ENCODE data around the gene WDR46.

WDR46 gene

DNA sequence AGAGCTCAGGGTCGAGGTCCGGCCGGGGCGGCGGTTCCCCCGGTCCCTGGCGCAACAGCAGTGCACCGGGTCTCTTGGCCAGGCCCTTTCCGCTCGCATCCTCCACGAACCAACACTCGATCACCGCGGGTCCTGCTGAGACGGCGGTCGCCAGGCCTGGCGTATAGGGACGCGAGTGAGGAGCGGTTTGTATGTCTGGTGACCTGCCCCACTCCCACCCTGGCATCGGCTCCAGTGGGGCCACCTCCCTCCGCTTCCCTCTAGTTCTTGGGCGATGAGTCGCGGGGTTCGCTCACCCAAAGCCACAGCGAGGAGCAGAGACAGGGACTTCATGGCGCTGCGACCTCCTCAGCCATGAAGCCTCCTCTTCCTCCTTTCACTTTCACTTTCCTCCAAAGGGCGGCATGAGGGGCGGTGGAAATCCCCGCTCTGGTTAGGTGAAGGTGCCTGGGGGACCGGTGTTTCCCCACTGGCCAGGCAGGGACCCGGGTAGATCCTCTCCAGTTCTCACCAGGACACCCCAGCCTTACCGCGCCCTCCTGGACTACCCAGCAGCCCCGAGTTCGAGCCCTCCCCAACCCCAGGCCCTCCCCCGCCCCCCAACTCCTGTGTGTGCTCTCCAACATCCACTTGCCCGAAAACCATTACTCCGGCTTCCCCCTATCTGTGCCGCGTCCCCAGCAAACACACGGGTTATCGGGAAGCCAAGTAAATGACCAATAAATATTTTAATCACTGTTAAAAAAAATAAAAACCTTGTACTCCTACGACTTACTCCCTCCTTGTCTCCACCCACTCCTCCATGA lies 24.9 kb upstream of the WDR46 start, which contains the start of gene TAPBP:
TSS of gene TAPBP (minus strand) at position 370 of the 806 bp plus-strand sequence. CDS start at position 333, 37 bp downstream.
- DNase-seq (ENCODE audit: low read depth, low spot score): peak; percentile 72

- no peak for DNase-seq (ENCODE audit: low read depth, low spot score)
These were observed 24.2 kb upstream of the WDR46 start for GRCh38 chr6:33313105-33313708.

- DNase-seq (ENCODE audit: low read depth, low spot score): peak; percentile 71
These were observed 23.5 kb upstream of the WDR46 start for GRCh38 chr6:33312361-33313104.

- no peak for DNase-seq (ENCODE audit: low read depth, low spot score)
These were observed 17.3 kb upstream of the WDR46 start for GRCh38 chr6:33306356-33306755.

- DNase-seq (ENCODE audit: low read depth, low spot score): no peak
These were observed 16.0 kb upstream of the WDR46 start for GRCh38 chr6:33305052-33305451.

GRCh38 chr6:33304216-33304615 lies 15.2 kb upstream of the WDR46 start:
- DNase-seq (ENCODE audit: low read depth, low spot score): no peak

GRCh38 chr6:33301877-33302276 lies 12.8 kb upstream of the WDR46 start:
- DNase-seq (ENCODE audit: low read depth, low spot score): no peak

GRCh38 chr6:33299237-33299944 lies 10.4 kb upstream of the WDR46 start:
- DNase-seq (ENCODE audit: low read depth, low spot score): peak; percentile 77

DNA sequence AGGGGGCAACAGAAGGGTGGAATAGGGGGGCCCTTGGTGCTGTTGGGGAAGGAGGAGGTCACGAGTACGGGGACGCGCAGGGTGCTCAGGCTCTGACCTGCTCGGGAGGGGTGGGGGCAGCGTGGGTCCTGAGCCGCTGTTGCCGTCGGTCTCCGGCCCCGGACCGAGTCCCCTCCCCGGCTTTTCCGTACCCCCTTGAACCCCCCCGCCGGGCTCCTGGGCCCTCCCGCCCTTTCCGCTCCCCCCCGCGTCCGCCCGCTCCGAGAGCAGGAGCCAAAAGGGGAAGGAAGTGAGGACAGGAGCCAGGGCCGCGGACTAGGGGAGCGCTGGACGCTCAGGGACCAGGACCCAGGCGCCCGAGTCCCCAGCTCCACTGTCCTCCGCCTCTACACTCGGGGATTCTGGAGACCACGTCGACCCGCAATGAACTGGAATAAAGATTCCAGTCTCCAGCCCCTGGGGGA lies 9.8 kb upstream of the WDR46 start, which contains the start of gene RGL2:
TSS of gene RGL2 (minus strand) at position 170 of the 464 bp plus-strand sequence. CDS start 332 bp downstream, outside the sequence.
- no peak for DNase-seq (ENCODE audit: low read depth, low spot score)

DNA sequence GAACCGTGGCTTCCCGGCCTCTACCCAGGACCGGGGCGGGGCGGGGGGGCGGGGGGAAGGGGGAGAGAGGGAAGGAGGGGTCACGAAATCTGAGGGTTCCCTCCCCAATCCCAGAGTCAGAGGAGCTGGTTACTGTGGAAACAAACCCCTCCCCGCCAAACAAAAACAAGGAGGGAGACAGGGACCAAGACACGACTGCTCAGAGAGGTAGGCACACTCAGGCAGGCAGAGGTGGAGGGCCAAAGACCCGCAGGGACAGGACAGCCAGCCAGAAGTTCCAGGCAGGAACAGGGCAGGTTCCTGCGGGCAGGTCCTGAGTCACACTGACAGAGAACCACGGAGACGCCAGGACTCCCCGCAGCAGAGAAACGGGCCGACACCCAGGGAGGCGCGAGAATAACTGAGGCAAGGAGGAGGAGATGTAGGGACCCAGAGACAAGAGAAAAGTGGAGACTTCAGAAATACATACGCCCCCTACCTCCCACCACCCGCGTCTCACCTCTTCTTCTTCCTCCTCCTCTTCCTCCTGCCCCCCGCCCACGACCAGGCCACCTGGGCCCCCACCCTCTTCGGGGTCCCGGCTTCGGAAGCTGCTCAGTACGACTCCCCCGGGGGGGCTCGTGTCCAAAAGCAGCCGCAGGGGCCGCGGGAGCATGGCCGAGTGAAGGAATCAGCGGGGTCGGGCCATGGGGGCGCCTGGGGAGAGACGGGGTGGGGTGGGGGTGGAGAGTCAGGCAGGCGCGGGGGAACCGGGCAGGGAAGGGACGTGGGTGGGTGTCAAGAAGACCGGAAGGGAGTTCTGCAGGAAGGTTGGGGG lies 9.1 kb upstream of the WDR46 start:
- DNase-seq (ENCODE audit: low read depth, low spot score): no peak

- DNase-seq (ENCODE audit: low read depth, low spot score): no peak
These were observed 8.4 kb upstream of the WDR46 start for GRCh38 chr6:33297406-33297955.

DNA sequence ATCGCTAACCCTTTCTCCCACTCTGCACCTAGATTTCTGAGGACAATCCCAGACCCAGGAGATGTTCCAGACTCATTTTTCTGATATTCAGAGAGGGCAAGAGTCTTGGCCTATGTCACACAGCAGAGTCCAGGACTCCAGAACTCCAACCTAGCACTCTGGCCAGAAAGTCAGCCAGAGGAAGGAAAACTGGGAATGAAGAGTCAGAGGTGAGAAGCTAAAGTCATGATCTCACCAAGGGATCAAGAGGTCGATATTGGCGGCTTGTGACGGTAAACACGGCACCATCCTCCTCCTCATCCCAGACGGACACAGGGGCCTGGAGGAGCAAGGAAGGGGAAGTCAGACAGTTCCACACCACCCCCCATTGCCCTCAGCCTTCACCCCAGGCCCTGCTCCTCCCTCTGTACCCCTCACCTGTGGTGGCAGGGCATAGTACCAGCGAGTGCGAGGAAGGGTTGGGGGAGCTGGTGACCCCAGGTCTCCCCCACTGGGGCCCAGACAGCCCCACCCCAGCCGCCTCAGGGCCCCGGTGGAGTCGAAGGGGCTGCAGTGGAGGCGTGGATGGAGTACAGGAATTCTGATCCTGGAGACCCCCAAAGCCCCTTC lies 7.9 kb upstream of the WDR46 start:
- DNase-seq (ENCODE audit: low read depth, low spot score): no peak

DNA sequence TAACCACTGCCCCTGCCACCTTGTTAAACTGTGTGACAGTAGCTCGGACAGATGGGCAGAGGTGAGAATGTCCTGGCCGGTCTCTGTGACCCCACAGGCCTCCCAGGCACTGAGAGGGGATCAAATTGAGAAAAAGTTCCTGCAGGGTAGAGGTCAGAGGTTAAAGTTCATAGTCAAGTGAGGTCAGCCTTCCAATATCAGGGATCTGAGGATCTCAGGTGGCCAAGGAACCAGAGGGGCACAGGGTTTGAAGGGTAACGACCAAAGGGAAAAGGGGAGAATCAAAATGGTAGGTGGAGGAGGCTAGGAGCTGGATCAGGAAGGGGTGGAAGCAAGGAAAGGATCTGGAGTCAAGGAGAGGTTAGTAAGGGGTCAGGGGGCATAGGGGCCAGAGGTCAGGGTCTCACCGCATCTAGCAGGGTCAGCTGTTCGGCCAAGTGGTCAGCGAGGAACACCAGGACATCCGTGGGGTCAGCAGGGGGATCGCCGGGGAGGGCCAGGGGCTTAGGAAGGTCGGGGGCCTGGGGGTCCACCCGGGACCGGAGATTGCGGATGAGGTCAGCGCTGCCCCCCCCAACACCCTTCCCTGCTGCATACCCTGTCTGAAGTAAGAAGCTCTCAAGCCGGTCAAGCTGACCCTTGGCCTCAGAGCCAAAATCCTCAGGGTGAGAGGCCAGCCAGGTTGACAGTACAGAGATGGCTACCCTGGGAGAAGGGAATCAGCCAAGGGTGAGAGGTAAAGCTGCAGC lies 6.8 kb upstream of the WDR46 start:
- DNase-seq (ENCODE audit: low read depth, low spot score): no peak

DNA sequence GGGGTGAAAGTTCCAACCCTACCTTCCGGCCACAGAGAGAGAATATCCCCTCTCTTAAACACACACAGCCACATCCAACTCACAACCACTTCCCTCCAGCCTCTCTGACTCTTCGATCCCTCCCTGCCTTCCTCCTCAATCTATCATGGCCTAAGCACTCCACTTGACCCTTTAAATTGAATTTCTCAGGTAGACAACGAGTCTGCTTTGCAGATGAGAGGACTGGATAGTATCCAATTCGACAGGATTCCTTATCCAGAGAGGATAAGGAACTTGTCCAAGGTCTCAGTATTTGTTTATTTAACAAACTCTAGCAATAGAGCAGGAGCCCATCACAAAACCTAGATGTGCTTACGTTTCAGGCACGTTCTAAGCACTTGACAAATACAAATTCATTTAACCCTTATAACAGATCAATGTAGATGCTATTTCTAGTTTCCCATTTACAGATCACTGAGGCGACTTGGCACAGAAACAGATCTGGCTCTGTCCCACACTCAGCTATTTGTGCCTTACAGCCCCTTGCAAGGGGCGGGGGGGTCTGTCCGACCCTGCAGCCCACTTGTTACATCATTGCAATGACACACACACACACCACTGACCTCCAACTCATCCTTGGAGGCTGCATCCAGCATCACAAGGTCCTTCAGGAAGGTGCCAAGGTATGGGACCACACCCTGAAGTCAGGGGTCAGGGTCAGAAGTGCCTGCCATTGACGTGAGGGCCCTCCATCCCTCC lies 5.2 kb upstream of the WDR46 start:
- DNase-seq (ENCODE audit: low read depth, low spot score): no peak

DNA sequence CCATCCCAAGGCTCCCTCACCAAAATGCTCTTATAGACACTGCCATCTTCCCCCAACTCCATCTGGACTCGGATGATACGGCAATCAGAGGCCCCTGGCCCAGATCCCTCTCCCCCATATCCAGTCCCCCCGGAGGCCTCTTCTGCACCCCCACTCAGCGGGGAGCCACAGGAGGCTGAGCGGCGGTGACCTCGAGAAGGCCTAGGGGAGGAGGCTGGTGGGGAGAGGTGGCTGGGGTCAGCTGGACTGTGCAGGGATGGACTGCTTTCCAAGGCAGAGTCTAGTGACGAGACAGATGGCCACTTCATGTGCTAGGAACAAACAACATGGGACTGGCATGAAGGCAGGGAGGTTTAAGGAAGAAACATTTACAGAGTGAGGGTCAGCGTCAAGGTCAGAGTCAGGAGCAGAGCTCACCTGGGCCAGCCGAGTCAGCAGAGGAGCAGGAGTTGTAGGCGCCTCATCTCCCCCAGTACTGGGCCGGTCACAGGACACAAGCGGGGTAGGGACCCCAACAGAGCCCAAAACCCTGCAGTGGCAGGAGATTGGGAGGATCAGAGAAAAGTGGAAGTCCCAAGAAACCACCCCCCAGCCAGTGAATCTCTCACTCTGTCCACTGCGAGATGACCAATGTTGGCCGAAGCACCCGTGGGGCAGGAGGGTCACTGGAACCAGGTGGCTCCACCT lies 4.1 kb upstream of the WDR46 start:
- no peak for DNase-seq (ENCODE audit: low read depth, low spot score)

GRCh38 chr6:33290459-33290858 lies 1.4 kb upstream of the WDR46 start:
- no peak for DNase-seq (ENCODE audit: low read depth, low spot score)

- no peak for DNase-seq (ENCODE audit: low read depth, low spot score)
These were observed 811 bp upstream of the WDR46 start for GRCh38 chr6:33289784-33290315.

All from activated naive CD8-positive, alpha-beta T cell treated with anti-CD3 and anti-CD28 coated beads, Interleukin-2, amount 50 U/mL, for 16 hours (primary cell).